PC-9 (cell line): Measurements from ENCODE around the gene MAP4K3.

Experiments
- EZH2 ChIP-seq: fragments of 200-600 bp; sonication (generic); IDR thresholded peaks from 2 replicates; pipeline ENCODE4 v1.8.0; 2017; ENCODE audit warnings: antibody characterized with exemption, low read depth
- TF ChIP-seq, protein P1 (sequence below): fragments of 200-600 bp; sonication (generic); conservative IDR thresholded peaks from 2 replicates; pipeline ENCODE4 v1.6.1; 2017; ENCODE audit warnings: mixed run types, antibody characterized with exemption, mild to moderate bottlenecking, moderate library complexity

DNA sequence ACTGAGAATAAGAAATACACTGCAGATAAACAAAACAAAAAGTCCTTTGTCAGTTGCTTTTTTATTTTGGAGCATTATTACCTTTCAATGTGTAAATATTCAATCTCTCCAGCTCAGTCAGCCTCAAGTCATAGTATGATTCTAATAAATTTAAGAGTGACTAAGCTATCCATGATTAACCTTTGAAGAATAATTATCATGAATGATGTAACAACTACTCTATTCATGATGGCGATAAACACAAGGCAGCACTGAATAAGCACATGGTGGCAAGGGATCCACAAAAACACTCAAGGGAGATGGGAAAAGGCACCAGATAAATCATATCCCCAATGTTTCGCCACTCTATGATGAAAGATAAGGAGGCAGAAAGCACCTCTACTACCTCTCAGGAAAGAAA lies 67.0 kb downstream of the MAP4K3 start:
- TF ChIP-seq, protein P1, sequence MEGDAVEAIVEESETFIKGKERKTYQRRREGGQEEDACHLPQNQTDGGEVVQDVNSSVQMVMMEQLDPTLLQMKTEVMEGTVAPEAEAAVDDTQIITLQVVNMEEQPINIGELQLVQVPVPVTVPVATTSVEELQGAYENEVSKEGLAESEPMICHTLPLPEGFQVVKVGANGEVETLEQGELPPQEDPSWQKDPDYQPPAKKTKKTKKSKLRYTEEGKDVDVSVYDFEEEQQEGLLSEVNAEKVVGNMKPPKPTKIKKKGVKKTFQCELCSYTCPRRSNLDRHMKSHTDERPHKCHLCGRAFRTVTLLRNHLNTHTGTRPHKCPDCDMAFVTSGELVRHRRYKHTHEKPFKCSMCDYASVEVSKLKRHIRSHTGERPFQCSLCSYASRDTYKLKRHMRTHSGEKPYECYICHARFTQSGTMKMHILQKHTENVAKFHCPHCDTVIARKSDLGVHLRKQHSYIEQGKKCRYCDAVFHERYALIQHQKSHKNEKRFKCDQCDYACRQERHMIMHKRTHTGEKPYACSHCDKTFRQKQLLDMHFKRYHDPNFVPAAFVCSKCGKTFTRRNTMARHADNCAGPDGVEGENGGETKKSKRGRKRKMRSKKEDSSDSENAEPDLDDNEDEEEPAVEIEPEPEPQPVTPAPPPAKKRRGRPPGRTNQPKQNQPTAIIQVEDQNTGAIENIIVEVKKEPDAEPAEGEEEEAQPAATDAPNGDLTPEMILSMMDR: no peak
- TF ChIP-seq EZH2: no peak
